Posterior vena cava (tissue), 2 donors: Measurements from ENCODE around the gene SLC43A3. TPM values are rescaled to one million over a fixed set of nuclear protein-coding genes. Genes with fewer than 3 reads are reported as not detected.
"Not testable (repeated sequence)": the region's sequence is repeated elsewhere in the genome, so short reads cannot be mapped to it uniquely, and the experiment has no call there.

ENCODE experiments used
- DNase-seq: peaks from one replicate; pipeline ENCODE4 v3.0.0-alpha.2; 2020; ENCODE audit warnings: low spot score
- intact Hi-C, 2 donors: fragments of 100-400 bp; cut with DNase I; formaldehyde crosslinking; loops; one replicate each; pipeline versions ENCODE4 v1.14.1 to v1.14.2; 2022 to 2023
- total RNA-seq, 2 donors: library from RNA; stranded (reverse); fragmentation: NEBNext Ultra II Directional; extraction: Animal tissue kit (Norgen Biotek cat#: 25700); gene quantifications; one replicate each; pipeline ENCODE4 v1.2.1, GENCODE V29; 2021
- donor health status: DM: yes; HTN: yes; CAD: no.
- donor health status: DM: yes; HTN: yes; CAD: no.

SLC43A3 gene
- total RNA-seq, 2 donors from 2014 or later = 72.6 to 84.7 TPM

DNA sequence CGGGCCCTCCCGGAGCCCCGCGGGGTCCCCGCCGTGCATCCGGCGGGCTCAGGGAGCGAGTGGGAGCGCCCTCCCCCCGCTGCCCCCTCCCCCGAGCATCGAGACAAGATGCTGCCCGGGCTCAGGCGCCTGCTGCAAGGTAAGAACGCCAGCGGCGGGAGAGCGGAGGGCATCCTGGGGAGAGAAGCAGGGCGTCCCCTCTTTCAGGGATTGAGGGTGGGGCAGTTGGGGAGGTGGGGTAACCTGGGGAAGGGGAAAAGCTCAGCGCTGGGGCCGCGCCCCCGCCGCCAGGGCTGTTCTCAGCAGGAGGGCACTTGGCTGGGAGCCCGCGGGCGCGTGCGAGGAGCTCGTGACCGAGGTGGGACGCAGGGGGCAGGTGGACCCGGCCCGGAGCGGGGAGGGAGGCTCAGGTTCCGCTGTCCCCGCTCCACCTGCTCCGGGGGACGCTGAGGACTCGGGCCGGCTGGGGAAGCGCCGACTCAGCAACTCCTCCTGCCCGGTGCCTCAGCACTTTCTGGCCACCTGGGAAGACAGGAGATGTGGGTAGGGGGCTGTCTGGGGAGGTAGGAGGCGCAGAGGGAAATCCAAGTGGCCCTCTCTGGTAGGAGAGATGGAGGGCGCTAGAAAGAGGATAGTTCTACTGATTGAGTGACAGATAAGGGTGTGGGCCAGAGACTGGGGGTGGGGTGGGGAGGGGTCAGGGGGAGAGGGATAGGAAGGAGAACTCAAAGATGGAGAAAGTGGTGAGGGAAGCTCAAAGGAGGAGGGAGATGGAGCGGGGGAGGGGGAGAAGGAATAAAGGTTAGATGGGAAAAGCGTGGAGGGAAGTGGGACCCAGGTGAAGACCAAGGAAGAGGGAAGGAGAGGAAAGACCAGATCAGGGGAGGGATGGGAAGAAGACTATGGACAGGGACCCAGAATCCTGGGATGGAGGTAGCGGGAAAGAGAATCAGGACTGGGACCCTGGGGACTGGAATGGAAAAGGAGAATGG lies 34.1 kb upstream of the SLC43A3 start:
- intact Hi-C loops = loop anchor here in 1 of 2 donors (10.0 kb wide), 1 partner anchor 64 kb away; no protein-coding TSS in a partner anchor
- no peak for DNase-seq

DNA sequence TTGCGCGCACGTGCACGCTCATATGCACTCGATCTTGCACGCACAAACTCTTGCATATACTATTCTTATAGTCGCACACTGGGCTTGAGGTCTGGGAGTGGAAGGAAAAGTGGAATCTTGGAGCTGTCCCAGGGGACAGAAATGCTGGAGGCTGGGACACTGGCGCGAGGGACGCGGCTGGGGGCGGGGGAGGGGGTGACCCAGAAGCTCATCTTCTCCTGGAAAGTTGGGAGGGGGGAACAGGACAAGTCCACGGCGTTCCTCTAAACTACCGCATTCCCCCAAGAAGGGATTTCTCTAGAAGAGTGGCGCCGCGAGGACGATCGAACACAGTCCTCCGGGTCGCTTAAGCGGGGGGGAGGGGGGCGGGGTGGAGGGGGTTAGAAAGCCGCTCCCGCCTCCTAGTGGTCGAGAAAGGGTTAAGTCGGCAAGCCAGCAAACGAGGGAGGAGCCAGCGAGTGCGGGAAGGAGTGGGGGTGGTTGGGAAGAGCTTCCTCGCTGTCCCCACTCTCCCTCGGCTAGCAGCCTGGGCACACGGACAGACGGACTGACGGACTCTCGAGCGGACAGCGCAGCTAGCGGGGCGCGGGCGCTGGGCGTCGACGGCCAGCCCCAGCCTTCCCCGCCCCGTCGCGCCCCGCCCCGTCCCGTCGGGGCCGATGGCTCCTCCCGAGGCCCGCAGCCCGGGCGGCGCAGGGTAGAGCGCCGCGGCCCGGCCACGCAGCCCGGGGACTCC lies 33.3 kb upstream of the SLC43A3 start, which contains the start of gene RTN4RL2:
RTN4RL2 (plus strand) TSS at position 507 of the 736 bp plus-strand sequence. CDS start 338 bp downstream, outside the sequence.
- intact Hi-C loops = loop anchor here in 1 of 2 donors (10.0 kb wide), 1 partner anchor 65 kb away; no protein-coding TSS in a partner anchor
- DNase-seq = no peak

DNA sequence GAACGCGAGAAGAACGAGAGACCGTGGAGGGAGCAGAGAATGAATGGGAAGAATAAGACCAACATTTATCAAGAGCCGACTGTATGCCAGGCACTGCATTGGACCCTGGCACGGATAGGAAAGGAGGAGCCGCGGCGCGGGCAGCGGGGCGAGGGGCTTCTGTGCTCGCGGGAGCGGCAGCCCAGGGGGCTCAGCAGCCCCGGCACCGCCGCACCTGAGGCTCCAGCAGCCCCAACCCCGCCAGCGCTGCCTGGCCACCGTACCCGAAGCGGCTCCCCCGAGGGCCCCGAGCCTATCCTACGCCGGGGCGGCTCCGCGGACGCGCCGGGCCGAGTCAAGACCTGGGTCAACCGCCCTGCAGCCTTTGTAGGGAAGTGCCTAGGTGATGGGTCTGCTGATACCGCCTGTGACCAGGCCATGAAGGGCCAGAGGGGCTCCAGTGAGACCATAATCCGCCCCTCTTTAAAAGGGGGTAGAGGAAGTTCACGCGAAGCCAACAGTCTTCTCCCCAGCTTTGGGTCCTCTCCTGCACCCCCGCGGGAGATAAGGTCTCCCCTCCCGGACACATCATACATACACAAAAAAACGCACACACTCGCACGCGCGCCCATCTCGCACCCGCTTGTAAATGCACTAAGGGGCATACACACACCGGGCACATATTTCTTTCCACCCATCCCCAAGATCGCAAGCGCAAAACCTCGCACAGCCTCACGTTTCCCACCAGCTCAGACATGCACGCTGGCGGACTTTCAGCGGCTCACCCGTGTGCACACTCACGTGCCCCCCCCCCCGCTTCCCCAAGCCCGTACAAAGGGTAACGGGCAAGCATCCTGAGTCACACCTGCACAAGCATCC lies 32.5 kb upstream of the SLC43A3 start:
- intact Hi-C loops = loop anchor here (2.0 to 10.0 kb wide), 3 partner anchors 65 to 185 kb away; partner anchors contain the start of gene YPEL4 (in 1 of the 2)
- no peak for DNase-seq

DNA sequence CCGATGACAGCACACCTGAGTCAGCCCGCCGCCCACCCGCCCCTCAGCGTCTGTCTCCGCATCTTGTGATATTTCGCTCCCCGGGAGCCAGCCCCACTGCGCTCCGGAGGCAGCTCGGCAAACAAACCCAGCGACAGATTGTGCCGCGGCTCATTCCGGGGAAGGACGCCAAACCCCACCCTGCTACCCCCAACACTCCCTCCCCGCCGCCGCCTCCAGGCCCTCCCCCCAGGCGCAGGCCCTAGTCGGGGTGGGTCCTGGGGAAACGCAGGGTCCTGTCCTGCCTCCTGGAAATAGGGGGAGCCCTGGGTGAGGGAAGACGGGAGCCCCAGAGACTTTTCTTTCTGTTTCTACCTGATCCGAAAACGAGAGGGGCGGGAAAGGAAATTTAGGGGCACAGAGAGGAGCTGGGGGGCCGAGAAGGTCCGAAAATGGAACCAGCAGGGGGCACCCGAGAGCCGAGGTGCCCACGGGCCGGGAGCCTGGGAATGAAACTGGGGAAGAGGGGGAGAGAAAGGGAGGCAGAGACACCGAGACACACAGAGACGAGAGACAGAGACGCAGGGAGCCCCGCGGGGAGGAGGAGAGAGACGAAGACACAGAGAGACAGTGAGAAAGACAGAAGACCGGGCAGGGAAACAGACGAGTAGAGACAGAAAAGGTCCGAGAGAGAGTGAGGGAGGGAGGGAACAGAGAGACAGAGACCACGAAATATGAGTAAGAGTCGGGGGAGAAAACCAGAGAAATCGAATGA lies 31.7 kb upstream of the SLC43A3 start:
- no peak for DNase-seq
- intact Hi-C loops = loop anchor here (2.0 to 10.0 kb wide), 2 partner anchors 68 to 186 kb away; partner anchors contain the start of gene YPEL4 (in 1 of the 2)

DNA sequence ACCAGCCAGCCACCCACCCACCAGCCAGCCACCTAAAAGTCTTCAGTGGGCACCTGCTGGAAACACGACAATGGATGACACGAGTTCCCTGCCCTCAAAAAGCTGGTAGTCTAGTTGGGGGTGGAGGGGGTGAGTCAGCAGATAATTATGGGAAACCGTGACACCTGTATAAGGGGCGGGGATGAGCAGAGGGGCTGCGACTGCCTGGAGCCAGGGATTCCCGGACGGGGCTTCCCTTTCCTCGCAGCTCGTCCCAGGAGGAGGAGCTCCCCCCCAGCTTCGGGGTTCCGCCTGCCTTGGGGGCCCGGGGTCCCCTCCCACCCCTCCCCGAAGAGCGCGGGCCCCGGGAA lies 31.1 kb upstream of the SLC43A3 start:
- intact Hi-C loops = loop anchor here (2.0 to 10.0 kb wide), 2 partner anchors 69 to 187 kb away; partner anchors contain the start of gene YPEL4 (in 1 of the 2)
- no peak for DNase-seq

DNA sequence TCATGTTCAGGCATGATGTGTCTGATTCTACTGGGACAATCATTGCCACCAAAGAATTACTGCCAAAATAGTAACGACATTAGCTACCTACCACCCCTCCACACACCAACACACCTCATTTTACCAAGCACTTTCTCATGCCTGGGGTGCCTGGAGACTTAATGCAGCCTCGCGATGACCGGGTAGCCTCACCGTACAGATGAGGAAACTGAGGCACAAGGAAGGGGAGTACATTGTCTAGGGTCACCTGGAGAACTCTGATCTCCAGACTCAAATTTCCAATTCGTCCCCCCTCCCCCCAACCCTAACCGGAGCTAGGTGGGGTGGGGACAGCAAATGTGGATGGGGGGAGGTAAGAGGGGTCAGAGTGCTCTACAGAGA lies 30.7 kb upstream of the SLC43A3 start:
- intact Hi-C loops = loop anchor here (2.0 to 10.0 kb wide), 2 partner anchors 69 to 187 kb away; partner anchors contain the start of gene YPEL4 (in 1 of the 2)

DNA sequence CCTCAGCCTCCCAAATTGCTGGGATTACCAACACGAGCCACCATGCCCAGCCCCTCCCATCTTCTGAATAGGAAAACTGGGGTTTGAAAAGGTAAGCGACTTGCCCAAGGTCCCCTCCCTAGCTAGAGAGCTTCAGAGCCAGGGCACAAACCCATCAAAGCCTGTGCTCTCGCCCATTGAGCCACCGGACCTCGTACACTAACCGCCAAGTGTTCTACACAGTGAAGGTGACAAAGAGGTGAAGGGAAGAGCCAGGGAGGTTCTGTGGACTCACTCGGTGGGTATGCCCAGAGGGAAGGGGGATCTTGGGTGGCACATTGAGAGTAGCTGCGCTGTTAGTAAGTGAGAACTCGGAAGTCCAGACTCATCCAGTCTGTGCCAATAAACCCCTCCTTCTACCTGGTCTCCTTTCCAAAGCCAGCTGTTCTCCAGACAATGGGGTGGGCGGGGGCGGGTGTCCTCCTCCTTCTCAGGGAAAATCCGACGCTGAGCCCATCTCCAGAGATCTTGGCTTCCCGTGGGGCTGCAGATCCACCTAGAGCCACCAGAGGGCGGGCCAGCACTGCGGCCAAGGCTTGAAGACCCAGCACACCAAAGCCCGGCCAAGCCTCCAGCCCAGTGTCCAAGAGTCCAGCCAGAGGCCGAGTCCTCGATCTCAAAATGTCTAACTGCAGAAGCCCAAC lies 30.2 kb upstream of the SLC43A3 start:
- DNase-seq = peak; percentile 98
- intact Hi-C loops = loop anchor here in 1 of 2 donors (10.0 kb wide), 1 partner anchor 188 kb away; the partner anchor contains the start of gene YPEL4

More for the DNA sequence above, 30.7 kb upstream of the SLC43A3 start:
- DNase-seq = no peak

DNA sequence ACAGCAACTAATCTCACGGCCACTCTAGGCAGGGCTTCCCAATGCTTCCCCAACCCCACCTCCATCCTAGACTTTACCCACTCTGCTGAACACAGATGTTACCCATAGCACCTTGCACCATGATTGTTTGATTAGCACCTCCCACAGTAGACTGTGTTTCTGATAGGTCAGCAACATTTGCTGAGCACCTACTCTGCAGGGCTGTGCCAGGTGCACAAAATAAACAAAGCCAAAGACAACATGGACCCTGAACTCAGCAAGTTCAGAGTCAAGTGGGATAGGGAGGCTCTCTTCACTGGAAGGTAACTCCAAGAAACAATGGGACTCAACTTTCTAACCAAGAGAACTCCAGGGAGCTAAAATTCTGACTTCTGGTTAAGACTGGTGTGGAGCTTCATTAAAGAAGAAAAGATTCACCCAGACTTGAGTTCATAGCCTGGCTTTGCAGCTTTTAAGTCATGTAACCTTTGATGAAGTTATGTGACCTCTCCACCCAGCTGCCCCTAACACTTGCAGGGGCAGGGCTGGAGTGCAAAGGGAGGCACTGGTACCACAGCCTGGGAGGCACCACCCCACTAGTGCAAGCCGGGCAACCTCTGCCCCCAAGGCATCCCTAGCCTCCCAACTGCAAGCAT lies 26.7 kb upstream of the SLC43A3 start:
- DNase-seq = no peak
- intact Hi-C loops = loop anchor here in 1 of 2 donors (10.0 kb wide), 1 partner anchor 191 kb away; the partner anchor contains the start of gene YPEL4

DNA sequence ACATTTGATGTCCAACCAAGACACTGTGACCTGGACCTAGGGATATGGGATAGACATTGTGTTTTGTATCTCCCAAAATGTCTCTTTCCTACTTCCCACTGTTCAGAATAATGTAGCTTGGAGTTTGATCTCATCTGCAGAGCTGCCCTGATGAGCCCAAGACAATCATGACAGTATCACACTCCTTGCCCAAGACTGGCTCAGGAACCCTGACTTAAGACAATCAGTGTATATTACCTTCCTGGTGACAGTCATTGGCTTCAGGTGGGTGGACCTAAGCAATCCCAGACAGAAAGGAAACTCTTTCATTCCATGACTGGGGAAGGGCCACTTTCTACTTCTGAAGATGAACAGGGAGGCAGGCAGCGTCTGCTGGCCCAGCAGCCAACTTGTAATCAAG lies 19.1 kb upstream of the SLC43A3 start:
- no peak for DNase-seq
- intact Hi-C loops = no loop called here

DNA sequence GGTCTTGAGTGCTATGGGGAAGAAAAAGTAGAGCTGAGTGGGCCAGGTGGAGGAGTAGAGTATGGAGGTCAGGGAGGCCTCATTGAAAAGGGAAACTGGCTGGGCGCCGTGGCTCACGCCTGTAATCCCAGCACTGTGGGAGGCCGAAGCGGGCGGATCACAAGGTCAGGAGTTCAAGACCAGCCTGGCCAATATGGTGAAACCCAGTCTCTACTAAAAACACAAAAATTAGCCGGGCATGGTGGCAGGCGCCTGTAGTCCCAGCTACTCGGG lies 18.1 kb upstream of the SLC43A3 start:
- DNase-seq, intact Hi-C loops: not testable (repeated sequence)

DNA sequence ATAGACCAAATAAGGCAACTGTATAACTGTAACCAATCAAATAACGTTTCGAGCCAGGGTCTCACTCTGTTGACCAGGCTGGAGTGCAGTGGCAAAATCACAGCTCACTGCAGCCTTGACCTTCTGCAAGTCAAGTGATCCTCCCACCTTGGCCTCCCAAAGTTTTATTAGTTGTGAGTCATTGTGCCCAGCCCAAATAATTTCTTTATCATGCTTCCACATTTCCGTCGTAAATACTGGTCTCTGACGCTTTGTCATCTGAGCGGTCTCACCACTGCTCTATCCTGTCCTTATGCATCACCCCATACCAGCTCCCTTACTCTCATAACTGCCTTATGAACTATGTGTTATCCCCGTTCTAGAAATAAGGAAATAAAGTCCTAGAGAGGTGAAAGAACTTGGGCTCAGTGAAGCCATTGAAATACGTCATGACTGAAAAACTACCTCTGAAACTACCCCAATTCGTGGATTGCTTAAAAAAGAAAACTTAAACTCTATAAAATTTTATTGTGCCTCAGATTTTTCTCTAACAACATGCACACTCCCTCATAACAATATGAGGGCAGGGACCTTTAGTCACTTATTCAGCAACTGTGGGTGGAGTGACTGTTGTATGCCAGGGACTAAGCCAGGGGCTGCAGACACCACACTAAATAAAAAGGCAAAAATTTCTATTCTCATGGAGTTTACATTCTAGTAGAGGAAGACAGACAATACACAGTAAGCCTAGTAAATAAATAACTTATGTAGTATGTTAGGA lies 17.6 kb upstream of the SLC43A3 start:
- DNase-seq = no peak
- intact Hi-C loops = no loop called here

DNA sequence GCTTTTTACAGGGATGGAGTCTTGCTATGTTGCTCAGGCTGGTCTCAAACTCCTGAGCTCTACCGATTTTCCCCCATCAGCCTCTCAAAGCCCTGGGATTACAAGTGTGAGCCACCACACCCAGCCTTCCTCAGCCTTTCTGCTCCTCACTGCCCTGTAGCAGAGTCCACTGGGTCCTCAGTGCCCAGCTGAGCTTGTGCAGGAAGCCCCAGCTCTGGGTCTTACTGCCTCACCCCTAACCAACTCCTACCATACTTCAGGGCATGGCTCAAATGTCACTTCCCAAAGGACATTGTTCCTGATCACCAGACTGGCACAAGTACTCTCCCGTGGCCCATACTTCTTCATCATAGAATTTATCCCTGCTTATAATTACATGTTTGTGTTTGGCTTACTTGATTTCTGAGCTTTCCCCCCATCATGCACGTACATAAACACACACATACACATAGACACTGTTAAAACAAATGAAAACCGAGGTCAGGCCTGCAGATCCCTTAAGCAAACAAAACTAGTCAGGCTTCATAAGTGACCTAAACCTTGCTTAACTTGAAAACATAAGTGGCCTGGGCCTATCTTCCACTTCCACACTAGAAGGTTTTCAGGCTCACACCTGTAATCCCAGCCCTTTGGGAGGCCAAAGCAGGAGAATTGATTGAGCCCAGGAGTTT lies 14.0 kb upstream of the SLC43A3 start:
- DNase-seq = no peak
- intact Hi-C loops = no loop called here

DNA sequence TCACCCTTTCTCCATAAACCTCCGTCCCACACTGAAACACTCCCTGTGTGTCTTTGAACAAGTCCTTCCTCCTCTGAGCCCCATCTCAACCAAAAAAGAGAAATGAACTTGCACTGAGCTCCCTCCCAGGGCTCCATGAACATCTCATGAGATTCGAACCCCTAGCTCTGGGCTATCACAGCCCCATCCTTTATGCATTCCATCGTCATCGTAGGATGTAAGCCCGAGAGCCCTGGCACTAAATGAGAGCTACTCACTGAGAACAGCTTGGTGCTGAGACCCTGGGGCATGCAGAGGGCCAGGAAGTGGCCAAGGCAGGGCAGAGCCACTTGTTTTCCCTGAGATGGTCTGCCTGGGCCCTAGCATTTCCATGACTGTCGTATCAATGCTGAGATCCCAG lies 12.9 kb upstream of the SLC43A3 start:
- DNase-seq = no peak
- intact Hi-C loops = no loop called here

DNA sequence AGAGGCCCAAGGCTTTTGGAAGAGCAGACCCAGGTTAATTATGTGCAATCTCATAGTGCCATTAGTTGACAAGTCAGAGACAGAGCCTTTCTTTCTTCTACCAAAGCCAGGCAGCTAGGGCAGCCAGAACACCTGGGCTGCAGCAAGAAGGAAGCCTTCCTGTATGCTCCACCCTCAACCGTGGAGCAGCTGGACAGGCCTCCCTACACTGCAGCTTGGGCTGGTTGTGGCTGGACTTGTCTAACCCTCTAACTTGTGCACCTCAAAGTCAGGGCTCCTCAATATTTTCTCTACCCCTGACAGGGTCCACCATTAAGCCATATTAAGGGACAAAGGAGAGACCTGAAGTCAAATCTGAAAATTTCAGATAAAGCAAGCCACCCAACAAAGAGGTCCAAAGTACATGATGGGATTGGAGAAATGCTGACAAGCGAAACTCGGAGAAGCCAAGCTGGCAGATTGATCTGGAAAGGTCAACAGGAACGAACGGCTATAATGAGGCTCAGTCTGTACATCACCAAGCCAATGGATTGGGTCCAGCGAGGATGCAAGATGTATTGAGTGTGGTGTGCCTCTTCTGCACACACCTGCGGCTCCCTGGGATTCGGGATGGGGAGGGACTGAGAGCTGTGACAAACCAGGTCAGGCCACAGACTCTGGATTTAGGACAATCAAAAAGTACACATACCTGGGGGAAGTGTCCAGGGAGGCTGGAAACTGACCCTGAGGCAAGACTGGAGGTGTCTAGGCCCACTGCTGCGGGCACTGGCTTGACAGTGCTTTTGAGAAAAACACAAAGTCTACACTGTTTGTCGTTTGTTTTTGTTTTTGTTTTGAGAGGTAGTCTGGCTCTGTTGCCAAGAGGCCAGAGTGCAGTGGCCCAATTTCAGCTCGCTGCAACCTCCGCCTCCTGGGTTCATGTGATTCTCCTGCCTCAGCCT lies 11.7 kb upstream of the SLC43A3 start:
- intact Hi-C loops = no loop called here
- DNase-seq = no peak

DNA sequence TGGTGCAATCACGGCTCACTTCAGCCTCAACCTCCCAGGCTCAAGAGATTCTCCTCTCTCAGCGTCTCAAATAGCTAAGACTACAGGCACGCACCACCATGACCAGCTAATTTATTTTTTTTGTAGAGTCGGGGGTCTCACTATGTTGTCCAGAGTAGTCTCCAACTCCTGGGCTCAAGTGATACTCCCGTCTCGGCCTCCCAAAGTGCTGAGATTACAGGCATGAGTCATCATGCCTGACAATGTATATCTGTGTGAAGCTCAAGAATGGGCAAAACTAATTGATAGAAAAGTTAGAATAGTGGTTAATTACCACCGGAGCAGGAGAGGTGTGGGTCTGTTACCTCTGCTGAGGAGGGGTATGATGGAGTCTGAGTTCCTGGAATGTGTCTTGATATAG lies 9.1 kb upstream of the SLC43A3 start:
- intact Hi-C loops = no loop called here
- DNase-seq = no peak
